AG04449 (cell line): Measurements from ENCODE around the gene SLC50A1.
A peak's percentile ranks its signal among the peaks of the same experiment; 100 is the strongest.

Experiments used
- CTCF ChIA-PET: fragments of 350-600 bp; formaldehyde crosslinking; extraction: SDS; loops from one replicate; lab custom pipeline; 2021; ENCODE audit warnings: antibody characterized with exemption; lab: Yijun Ruan, JAX
- POLR2A ChIA-PET: fragments of 400-600, 350-600 bp; formaldehyde crosslinking; extraction: SDS; loops from one replicate; lab custom pipeline; 2020; ENCODE audit warnings: antibody characterized with exemption, inconsistent platforms; lab: Yijun Ruan, JAX
- DNase-seq: peaks from one replicate; pipeline ENCODE4 v3.0.0-alpha.2; 2010; ENCODE audit warnings: low read depth, low spot score
- H3K4me3 ChIP-seq: 2 replicates; pipeline ENCODE4 v1.5.1; 2011; ENCODE audit warnings: low read depth, mild to moderate bottlenecking, control low read depth, low read length
- TF ChIP-seq, protein P1 (sequence below): IDR thresholded peaks from one replicate; pipeline ENCODE4 v1.5.1; 2011; ENCODE audit warnings: mild to moderate bottlenecking, moderate library complexity, low read length, control low read depth, inconsistent platforms; ENCODE audit not compliant: insufficient read depth; ENCODE audit errors: missing control alignments

SLC50A1 gene

DNA sequence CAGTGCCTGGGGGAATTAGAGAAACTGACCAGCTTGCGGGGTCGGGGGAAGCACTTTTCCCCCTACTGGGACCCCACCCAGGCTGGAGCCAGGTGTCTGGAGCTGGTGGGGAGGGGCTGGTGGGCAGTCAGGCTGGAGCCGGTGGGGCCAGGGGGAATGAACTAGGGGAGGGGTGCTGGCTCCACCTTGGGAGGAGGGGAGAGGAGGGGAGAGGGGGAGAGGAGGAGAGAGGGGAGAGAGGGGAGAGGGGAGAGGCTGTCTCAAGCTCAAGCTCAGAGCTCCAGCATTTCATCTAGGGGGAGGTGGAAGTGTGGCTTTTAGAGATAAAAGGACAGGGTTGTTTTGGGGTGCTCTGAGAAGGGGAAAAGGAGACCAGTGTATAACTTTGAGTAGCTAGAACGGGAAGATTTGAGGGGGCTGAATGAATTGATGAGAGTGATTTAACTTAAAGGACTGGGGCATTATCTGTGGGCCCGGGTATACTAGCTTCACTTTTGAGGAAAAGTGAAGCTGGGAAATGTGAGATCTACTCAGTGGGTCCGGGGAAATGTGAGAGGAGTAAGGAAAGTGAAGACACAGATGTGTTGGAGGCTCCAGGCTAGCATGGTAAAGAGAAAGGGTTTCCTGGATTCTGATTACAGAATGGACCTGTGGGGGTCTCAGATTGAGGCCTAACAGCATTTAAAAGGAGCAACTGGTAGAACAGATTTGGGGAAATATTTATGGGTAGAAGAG is 5.2 kb upstream of the SLC50A1 start:
- DNase-seq = no peak
- POLR2A ChIA-PET = no interaction called here
- H3K4me3 ChIP-seq = no peak overlapping the region
- TF ChIP-seq, protein P1, sequence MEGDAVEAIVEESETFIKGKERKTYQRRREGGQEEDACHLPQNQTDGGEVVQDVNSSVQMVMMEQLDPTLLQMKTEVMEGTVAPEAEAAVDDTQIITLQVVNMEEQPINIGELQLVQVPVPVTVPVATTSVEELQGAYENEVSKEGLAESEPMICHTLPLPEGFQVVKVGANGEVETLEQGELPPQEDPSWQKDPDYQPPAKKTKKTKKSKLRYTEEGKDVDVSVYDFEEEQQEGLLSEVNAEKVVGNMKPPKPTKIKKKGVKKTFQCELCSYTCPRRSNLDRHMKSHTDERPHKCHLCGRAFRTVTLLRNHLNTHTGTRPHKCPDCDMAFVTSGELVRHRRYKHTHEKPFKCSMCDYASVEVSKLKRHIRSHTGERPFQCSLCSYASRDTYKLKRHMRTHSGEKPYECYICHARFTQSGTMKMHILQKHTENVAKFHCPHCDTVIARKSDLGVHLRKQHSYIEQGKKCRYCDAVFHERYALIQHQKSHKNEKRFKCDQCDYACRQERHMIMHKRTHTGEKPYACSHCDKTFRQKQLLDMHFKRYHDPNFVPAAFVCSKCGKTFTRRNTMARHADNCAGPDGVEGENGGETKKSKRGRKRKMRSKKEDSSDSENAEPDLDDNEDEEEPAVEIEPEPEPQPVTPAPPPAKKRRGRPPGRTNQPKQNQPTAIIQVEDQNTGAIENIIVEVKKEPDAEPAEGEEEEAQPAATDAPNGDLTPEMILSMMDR = no peak
- CTCF ChIA-PET = interaction anchor here (1.2 to 8.0 kb wide), 4 partner anchors 39 to 45 kb away, joined by 4 to 52 read pairs (median 9); partner anchors contain the start of gene KRTCAP2

DNA sequence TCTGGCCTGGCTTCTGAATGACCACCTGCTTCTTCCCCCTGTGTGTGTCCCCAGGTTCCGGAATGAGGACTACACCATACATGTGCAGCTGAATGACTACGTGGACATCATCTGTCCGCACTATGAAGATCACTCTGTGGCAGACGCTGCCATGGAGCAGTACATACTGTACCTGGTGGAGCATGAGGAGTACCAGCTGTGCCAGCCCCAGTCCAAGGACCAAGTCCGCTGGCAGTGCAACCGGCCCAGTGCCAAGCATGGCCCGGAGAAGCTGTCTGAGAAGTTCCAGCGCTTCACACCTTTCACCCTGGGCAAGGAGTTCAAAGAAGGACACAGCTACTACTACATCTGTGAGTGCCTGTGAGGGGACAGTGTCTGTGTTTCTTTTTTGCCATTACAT is 4.4 kb upstream of the SLC50A1 start:
- no peak overlapping the region for H3K4me3 ChIP-seq
- TF ChIP-seq, protein P1 = no peak
- ChIA-PET POLR2A (no interaction called here), CTCF (interaction anchor here (1.1 to 8.0 kb wide), 3 partner anchors 40 to 47 kb away, joined by 4 to 52 read pairs (median 4); partner anchors contain the start of gene KRTCAP2)
- no peak for DNase-seq

DNA sequence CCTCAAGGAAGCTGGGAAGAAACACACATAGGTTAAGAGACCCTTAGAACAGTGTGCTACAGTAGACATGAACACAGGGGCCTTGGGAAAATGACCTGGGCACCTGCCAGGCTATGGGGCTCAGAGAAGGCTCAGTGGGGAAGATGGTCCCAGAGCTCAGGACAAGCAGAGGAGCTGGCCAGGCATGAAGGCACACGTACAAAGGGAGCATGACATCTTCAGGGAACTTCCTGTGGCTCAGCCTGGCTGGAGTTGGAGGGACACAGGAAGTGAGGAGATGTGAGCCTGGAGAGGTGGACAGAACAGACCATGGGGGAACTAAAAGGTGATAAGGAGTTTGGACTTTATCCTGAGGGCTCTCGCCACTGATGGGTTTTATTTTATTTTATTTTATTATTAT is 3.8 kb upstream of the SLC50A1 start:
- H3K4me3 ChIP-seq = no peak overlapping the region
- TF ChIP-seq, protein P1 = no peak
- CTCF ChIA-PET = interaction anchor here (1.1 to 8.0 kb wide), 3 partner anchors 40 to 47 kb away, joined by 4 to 52 read pairs (median 4); partner anchors contain the start of gene KRTCAP2
- POLR2A ChIA-PET = no interaction called here
- no peak for DNase-seq

DNA sequence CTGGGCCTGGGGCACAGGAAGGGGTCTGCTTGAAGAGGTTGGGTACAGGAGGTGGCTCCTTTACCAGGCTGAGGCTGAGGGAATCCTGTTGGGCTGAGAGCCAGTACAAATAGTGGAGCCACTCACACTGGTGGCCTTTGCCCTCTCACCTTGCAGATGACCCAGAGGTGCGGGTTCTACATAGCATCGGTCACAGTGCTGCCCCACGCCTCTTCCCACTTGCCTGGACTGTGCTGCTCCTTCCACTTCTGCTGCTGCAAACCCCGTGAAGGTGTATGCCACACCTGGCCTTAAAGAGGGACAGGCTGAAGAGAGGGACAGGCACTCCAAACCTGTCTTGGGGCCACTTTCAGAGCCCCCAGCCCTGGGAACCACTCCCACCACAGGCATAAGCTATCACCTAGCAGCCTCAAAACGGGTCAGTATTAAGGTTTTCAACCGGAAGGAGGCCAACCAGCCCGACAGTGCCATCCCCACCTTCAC is 1.8 kb upstream of the SLC50A1 start:
- no peak overlapping the region for H3K4me3 ChIP-seq
- no peak for DNase-seq
- TF ChIP-seq, protein P1 = no peak
- ChIA-PET POLR2A (interaction anchor here (1.5 kb wide), 1 partner anchor 39 kb away, joined by 6 read pairs; the partner anchor contains the start of gene KRTCAP2), CTCF (interaction anchor here (0.8 to 4.9 kb wide), 7 partner anchors 34 to 89 kb away, joined by 3 to 35 read pairs (median 9); partner anchors contain the start of gene KRTCAP2)

DNA sequence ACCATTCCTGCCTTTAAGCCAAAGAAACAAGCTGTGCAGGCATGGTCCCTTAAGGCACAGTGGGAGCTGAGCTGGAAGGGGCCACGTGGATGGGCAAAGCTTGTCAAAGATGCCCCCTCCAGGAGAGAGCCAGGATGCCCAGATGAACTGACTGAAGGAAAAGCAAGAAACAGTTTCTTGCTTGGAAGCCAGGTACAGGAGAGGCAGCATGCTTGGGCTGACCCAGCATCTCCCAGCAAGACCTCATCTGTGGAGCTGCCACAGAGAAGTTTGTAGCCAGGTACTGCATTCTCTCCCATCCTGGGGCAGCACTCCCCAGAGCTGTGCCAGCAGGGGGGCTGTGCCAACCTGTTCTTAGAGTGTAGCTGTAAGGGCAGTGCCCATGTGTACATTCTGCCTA is 1.3 kb upstream of the SLC50A1 start:
- ChIA-PET CTCF (interaction anchor here (0.8 to 4.9 kb wide), 10 partner anchors 33 to 135 kb away, joined by 3 to 35 read pairs (median 6); partner anchors contain the start of gene KRTCAP2), POLR2A (interaction anchor here (1.5 kb wide), 1 partner anchor 38 kb away, joined by 6 read pairs; the partner anchor contains the start of gene KRTCAP2)
- TF ChIP-seq, protein P1 = no peak
- DNase-seq = no peak
- H3K4me3 ChIP-seq = no peak overlapping the region

DNA sequence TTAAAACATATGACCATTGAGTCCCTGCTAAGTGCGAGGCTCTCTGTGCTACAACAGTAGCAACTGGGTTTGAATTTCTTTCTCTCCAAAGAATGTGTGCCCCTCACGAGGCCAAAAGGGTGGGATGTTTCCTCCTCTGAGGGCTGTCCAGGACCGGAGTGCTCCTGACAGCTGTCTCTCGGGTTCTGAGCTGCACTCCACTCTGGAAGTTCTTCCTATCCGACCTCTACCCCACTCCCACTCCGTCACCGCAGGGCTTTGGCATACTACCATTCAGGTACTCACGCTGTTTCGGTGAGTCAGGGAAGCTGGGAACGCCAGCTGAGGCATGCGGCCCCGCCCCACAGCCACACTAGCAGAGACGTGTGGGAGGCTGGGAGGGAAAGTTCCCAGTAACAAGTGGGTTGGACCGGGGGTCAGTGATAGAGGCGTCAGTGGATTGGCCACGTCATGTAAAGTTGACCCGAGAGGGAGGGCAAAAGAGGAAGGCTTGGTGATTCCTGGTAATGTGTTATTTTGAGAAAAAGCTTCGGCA is 705 bp upstream of the SLC50A1 start:
- ChIA-PET CTCF (interaction anchor here (0.8 to 4.9 kb wide), 8 partner anchors 33 to 136 kb away, joined by 3 to 35 read pairs (median 8); partner anchors contain the start of gene KRTCAP2), POLR2A (interaction anchor here (1.5 kb wide), 1 partner anchor 38 kb away, joined by 6 read pairs; the partner anchor contains the start of gene KRTCAP2)
- TF ChIP-seq, protein P1 = no peak
- H3K4me3 ChIP-seq = peak overlapping the region; percentile 94
- peak; percentile 67 for DNase-seq
